ENCODE results near the gene AIG1.
"Not testable (repeated sequence)": the region's sequence is repeated elsewhere in the genome, so short reads cannot be mapped to it uniquely, and the experiment has no call there.

The AIG1 gene

GRCh38 chr6:143166247-143166695 is 105.6 kb downstream of the AIG1 start:
- no peak for DNase-seq (ENCODE audit: low read depth)

- DNase-seq (ENCODE audit: low read depth): no peak
These were observed 106.5 kb downstream of the AIG1 start for GRCh38 chr6:143167224-143167623.

- DNase-seq (ENCODE audit: low read depth): not testable (repeated sequence)
These were observed 107.7 kb downstream of the AIG1 start for GRCh38 chr6:143168396-143168816.

GRCh38 chr6:143169440-143169839 is 108.8 kb downstream of the AIG1 start:
- DNase-seq (ENCODE audit: low read depth): no peak

- no peak for DNase-seq (ENCODE audit: low read depth)
These were observed 113.8 kb downstream of the AIG1 start for GRCh38 chr6:143174516-143174915.

- no peak for DNase-seq (ENCODE audit: low read depth)
These were observed 114.3 kb downstream of the AIG1 start for GRCh38 chr6:143174951-143175350.

GRCh38 chr6:143176090-143177021 is 115.7 kb downstream of the AIG1 start:
- DNase-seq (ENCODE audit: low read depth): no peak

- DNase-seq (ENCODE audit: low read depth): no peak
These were observed 117.0 kb downstream of the AIG1 start for GRCh38 chr6:143177706-143178105.

GRCh38 chr6:143179096-143179495 is 118.4 kb downstream of the AIG1 start:
- no peak for DNase-seq (ENCODE audit: low read depth)

GRCh38 chr6:143179901-143180612 is 119.4 kb downstream of the AIG1 start:
- DNase-seq (ENCODE audit: low read depth): no peak

- DNase-seq (ENCODE audit: low read depth): no peak
These were observed 120.1 kb downstream of the AIG1 start for GRCh38 chr6:143180826-143181225.

- DNase-seq (ENCODE audit: low read depth): no peak
These were observed 123.0 kb downstream of the AIG1 start for GRCh38 chr6:143183666-143184065.

- DNase-seq (ENCODE audit: low read depth): no peak
These were observed 124.6 kb downstream of the AIG1 start for GRCh38 chr6:143185288-143185687.

GRCh38 chr6:143187238-143187923 is 126.7 kb downstream of the AIG1 start:
- DNase-seq (ENCODE audit: low read depth): no peak

GRCh38 chr6:143188292-143188691 is 127.6 kb downstream of the AIG1 start:
- DNase-seq (ENCODE audit: low read depth): no peak

- no peak for DNase-seq (ENCODE audit: low read depth)
These were observed 130.7 kb downstream of the AIG1 start for GRCh38 chr6:143191361-143191760.

GRCh38 chr6:143192766-143193165 is 132.1 kb downstream of the AIG1 start:
- no peak for DNase-seq (ENCODE audit: low read depth)

- no peak for DNase-seq (ENCODE audit: low read depth)
These were observed 132.9 kb downstream of the AIG1 start for GRCh38 chr6:143193571-143194094.

- DNase-seq (ENCODE audit: low read depth): no peak
These were observed 133.5 kb downstream of the AIG1 start for GRCh38 chr6:143194095-143194589.

- no peak for DNase-seq (ENCODE audit: low read depth)
These were observed 134.7 kb downstream of the AIG1 start for GRCh38 chr6:143195349-143195845.

GRCh38 chr6:143196525-143197225 is 136.0 kb downstream of the AIG1 start:
- no peak for DNase-seq (ENCODE audit: low read depth)
